HG02884 (cell line): ENCODE measurements around the gene CHRM2.

Experiments
- ATAC-seq: cut with Tn5 transposase; IDR thresholded peaks from one replicate; pipeline ENCODE4 v1.9.1; 2021; ENCODE audit warnings: mild to moderate bottlenecking, moderate library complexity; ENCODE audit not compliant: unreplicated experiment

Gene CHRM2

GRCh38 chr7:137018468-137018867 lies 150.0 kb downstream of the CHRM2 start:
- ATAC-seq: no peak

GRCh38 chr7:137020351-137020750 lies 151.9 kb downstream of the CHRM2 start:
- no peak for ATAC-seq

GRCh38 chr7:137025469-137026175 lies 157.2 kb downstream of the CHRM2 start:
- ATAC-seq: no peak

GRCh38 chr7:137026176-137026500 lies 157.7 kb downstream of the CHRM2 start:
- no peak for ATAC-seq

- no peak for ATAC-seq
These were observed 164.0 kb downstream of the CHRM2 start for GRCh38 chr7:137032436-137032835.

- ATAC-seq: no peak
These were observed 168.3 kb downstream of the CHRM2 start for GRCh38 chr7:137036768-137037167.

GRCh38 chr7:137038706-137039105 lies 170.3 kb downstream of the CHRM2 start:
- no peak for ATAC-seq

GRCh38 chr7:137040745-137041144 lies 172.3 kb downstream of the CHRM2 start:
- no peak for ATAC-seq

- ATAC-seq: no peak
These were observed 177.1 kb downstream of the CHRM2 start for GRCh38 chr7:137045573-137045972.

GRCh38 chr7:137069249-137069963 lies 201.0 kb downstream of the CHRM2 start:
- ATAC-seq: no peak
